ENCODE results near the gene DBP. TPM values are rescaled to one million over a fixed set of nuclear protein-coding genes. Genes with fewer than 3 reads are reported as not detected.

DBP gene
- total RNA-seq, 1 experiment from 2014 or later, result 12.6 TPM

GRCh38 chr19:48630296-48631063, 6.7 kb downstream of the DBP start:
- H3K27ac Mint-ChIP-seq, result peak overlapping the region; percentile 97 to 99 (median 99)
- no peak overlapping the region for H2AFZ ChIP-seq (ENCODE audit: low read length)

More at GRCh38 chr19:48630296-48631063, 6.7 kb downstream of the DBP start:
- Mint-ChIP-seq H3K4me3 (peak overlapping the region; percentile 64 to 82), H3K36me3 (ENCODE audit: insufficient read depth in 1 of 3, low read depth in 3 of 3) (peaks cover 5 to 25% (median 19%) of the 10 kb centered on the region in 3 experiments), H3K9me3 (no peaks in the 10 kb centered on the region), H3K27me3 (ENCODE audit: low read depth) (no peaks in the 10 kb centered on the region), H3K4me1 (peaks cover 22 to 50% of the 10 kb centered on the region in 2 experiments)
- Histone ChIP-seq H3K4ac (ENCODE audit: low read depth, low read length) (no peak overlapping the region), H2AK5ac (ENCODE audit: insufficient read length, low read length) (no peak overlapping the region), H3K23me2 (ENCODE audit: insufficient read length, low read depth, low read length, poor library complexity, severe bottlenecking) (peaks cover 17% of the 10 kb centered on the region), H3K9me3 (ENCODE audit: control insufficient read depth, low read depth, low read length) (no peaks in the 10 kb centered on the region), H2BK20ac (ENCODE audit: low read depth, low read length, poor library complexity, severe bottlenecking) (no peak overlapping the region), H3K18ac (ENCODE audit: insufficient read length, low read depth, low read length) (peak overlapping the region; percentile 72), H3T11ph (ENCODE audit: low read length) (no peak overlapping the region), H3K14ac (ENCODE audit: insufficient read depth, low read length) (peak overlapping the region; percentile 8; the same call in 1 of the 2 replicates), H3K56ac (ENCODE audit: insufficient read length, low read depth, low read length) (no peak overlapping the region), H3K4me2 (ENCODE audit: insufficient read depth, insufficient read length, low read length) (peak overlapping the region; percentile 58), H3K27me3 (ENCODE audit: insufficient read depth, low read length) (no peaks in the 10 kb centered on the region), H3K4me1 (ENCODE audit: insufficient read depth, low read length) (peaks cover 7% of the 10 kb centered on the region; the same call in 1 of the 2 replicates), H4K91ac (ENCODE audit: insufficient read length, low read depth, low read length) (no peak overlapping the region), H3K79me1 (ENCODE audit: insufficient read depth, low read depth, low read length, poor library complexity, severe bottlenecking) (no peaks in the 10 kb centered on the region), H2BK12ac (ENCODE audit: insufficient read length, low read depth, low read length) (no peak overlapping the region), H4K20me1 (ENCODE audit: control insufficient read depth, insufficient read depth, insufficient read length) (no peaks in the 10 kb centered on the region), H2BK120ac (ENCODE audit: low read depth, low read length, poor library complexity, severe bottlenecking) (no peak overlapping the region), H2BK15ac (ENCODE audit: low read depth, low read length) (no peak overlapping the region), H4K5ac (ENCODE audit: insufficient read length, low read depth, low read length) (no peak overlapping the region), H3K23ac (ENCODE audit: insufficient read length, low read depth, low read length) (no peak overlapping the region), H2BK5ac (ENCODE audit: insufficient read length, low read length) (no peak overlapping the region), H3K9ac (ENCODE audit: extremely low read depth, insufficient read length, low read length) (no peak overlapping the region), H3K79me2 (ENCODE audit: insufficient read depth, low read length) (no peaks in the 10 kb centered on the region), H3K27ac (ENCODE audit: insufficient read length, low read depth, low read length) (peak overlapping the region; percentile 18), H4K8ac (replicated peaks; ENCODE audit: insufficient read length, low read depth, low read length) (no peak overlapping the region)
- peak; percentile 56 for TF ChIP-seq CTCF (conservative IDR thresholded peaks at IDR 0.05)
- no CpG with 5 or more reads among the region's 47 CpGs for WGBS (ENCODE audit: extremely low coverage, insufficient read length, low lambda C conversion rate)
- DNase-seq, result peak; percentile 79
